GM18526 (cell line): ENCODE data around the gene ULK4.
A peak's percentile ranks its signal among the peaks of the same experiment; 100 is the strongest.

ENCODE experiments used
- POLR2A ChIP-seq: IDR thresholded peaks from 3 replicates; pipeline ENCODE4 v1.6.1; 2011; ENCODE audit not compliant: insufficient read length; ENCODE audit errors: extremely low read depth

ULK4 gene

GRCh38 chr3:41961751-41962679, at the start of gene ULK4:
TSS of gene ULK4 (minus strand) at chr3:41962103. CDS start at chr3:41954759, 7,344 bp downstream.
- peak; percentile 63 for TF ChIP-seq POLR2A

GRCh38 chr3:42010530-42010929, 48.6 kb upstream of the ULK4 start:
- TF ChIP-seq POLR2A, result no peak

- TF ChIP-seq POLR2A, result no peak
Observed at GRCh38 chr3:42009456-42009855, 47.6 kb upstream of the ULK4 start.

GRCh38 chr3:42007785-42008184, 45.9 kb upstream of the ULK4 start:
- no peak for TF ChIP-seq POLR2A

DNA sequence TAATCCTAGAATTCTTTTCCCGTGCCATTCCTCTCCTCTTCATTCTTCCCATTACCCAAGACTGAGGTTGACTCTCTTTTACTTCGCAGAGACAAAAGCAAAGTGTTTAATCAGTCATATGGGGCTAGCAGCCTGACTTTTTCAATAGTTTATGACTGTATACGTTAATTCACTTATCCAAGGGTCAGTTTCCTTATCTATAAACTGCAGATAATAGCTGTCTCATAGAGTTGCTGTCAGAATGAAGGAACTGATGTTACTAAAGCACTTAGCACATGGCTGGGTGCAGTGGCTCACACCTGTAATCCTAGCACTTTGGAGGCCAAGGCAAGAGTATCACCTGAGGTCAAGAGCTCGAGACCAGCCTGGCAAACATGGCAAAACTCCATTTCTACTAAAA, 43.5 kb upstream of the ULK4 start:
- no peak for TF ChIP-seq POLR2A

- no peak for TF ChIP-seq POLR2A
Observed at GRCh38 chr3:42002790-42003189, 40.9 kb upstream of the ULK4 start.

GRCh38 chr3:42001777-42002176, 39.9 kb upstream of the ULK4 start:
- no peak for TF ChIP-seq POLR2A

DNA sequence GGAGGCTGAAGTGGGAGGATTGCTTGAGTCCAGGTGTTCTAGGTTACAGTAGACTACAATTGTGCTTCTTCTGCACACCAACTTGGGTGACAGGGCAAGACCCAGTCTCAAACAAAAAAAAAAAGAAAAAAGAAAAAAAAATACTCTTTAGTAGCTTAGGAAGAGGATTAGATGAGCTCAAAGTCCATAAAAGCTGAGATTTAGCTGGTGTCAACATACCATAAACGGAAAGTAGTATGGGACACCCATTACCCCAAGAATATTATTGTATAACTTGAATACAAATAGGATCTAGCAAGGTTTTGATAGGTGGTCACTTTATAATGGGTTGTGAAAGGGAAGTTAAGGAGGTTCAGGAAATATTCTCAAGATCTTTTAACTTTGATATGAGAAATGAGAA, 38.0 kb upstream of the ULK4 start:
- TF ChIP-seq POLR2A, result no peak

GRCh38 chr3:41997702-41998550, 36.0 kb upstream of the ULK4 start:
- TF ChIP-seq POLR2A, result no peak

- TF ChIP-seq POLR2A, result no peak
Observed at GRCh38 chr3:41991437-41991836, 29.5 kb upstream of the ULK4 start.

DNA sequence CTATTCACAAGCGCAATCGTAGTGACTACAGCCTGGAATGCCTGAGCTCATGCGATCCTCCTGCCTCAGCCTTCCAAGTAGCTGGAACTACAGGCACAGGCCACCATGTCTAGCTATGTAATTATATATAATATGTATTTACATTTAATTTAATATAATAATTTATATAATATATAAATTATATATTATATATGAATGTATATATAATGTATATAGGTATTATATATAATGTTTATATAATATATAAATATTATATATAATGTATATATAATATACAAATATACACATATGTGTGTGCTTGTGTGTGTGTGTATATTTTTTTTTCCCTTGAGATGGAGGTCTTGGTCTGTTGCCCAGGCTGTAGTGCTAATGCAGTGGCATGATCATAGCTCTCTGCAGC, 27.6 kb upstream of the ULK4 start:
- no peak for TF ChIP-seq POLR2A

DNA sequence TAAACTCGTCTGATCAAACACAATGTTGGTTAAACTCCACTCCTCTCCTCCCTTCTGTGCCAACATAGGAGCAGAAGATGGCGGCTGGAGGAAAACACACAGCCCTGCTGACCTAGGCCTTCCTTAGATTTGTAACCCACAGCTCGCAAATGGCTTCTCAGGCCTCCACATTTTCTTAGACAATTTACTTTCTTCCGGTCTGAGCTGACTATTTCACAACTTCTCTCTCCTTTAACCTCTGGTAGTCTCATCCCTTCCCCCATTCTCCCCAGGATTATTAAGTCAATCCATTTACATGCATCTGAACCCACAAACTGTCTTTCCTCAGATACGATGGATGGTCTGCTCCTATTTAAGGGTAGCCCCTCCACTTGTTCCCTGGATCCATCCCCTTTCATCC, 25.7 kb upstream of the ULK4 start:
- TF ChIP-seq POLR2A, result no peak

DNA sequence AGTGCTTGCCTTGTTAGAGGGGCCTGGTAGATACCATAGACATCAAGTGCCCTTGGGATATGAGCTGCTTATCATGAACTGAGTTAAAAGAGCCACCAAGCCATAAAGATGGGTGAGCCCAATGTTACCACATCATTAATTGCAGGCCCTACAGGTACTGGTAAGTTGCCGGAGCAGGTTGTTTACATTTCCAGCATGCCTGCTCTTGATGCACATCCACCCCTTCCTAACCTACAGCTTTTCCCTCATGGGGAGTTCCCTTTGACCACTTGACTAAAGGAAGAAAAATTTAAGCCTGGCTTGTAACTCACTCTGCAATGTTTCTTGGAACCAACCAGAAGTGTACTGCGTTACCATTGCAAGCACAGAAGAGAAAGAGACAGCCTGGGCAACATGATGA, 24.7 kb upstream of the ULK4 start:
- TF ChIP-seq POLR2A, result no peak

GRCh38 chr3:41985018-41985417, 23.1 kb upstream of the ULK4 start:
- no peak for TF ChIP-seq POLR2A

DNA sequence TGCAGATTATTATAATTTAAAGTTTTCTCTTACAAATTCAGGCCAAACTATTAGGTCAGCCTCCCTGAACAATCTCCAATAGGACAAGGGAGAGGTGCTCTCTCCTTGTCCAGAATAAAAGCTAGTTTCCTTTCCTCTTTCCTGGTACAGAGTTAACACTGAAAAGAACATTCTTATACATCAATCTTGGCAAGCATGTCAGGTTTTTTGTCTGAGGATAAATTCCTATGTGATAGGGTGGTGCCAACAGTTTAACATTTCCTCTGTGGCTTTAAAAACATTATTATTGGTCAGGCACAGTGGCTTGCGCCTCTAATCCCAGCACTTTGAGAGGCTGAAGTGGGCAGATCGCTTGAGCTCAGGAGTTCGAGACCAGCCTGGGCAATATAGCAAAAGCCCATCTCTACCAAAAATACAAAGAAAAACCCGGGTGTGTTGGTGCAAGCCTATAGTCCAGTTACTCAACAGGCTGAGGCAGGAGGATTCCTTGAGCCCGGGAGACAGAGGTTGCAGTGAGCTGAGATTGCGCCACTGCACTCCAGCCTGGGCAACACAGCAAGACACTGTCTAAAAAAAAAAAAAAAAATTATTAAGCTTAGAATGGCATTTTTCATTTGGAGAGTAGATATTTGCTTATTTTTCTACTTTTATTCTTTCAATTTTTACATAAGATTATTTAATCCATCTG, 13.7 kb upstream of the ULK4 start:
- TF ChIP-seq POLR2A, result no peak
